HG03520 (cell line): ENCODE data around the gene SYNE1.
"Not testable (repeated sequence)": the region's sequence is repeated elsewhere in the genome, so short reads cannot be mapped to it uniquely, and the experiment has no call there.

Experiments used
- ATAC-seq: cut with Tn5 transposase; IDR thresholded peaks from one replicate; pipeline ENCODE4 v1.9.1; 2021; ENCODE audit warnings: mild to moderate bottlenecking, moderate library complexity; ENCODE audit not compliant: unreplicated experiment

Gene SYNE1

GRCh38 chr6:152161501-152161900 is 475.7 kb downstream of the SYNE1 start:
- peak; percentile 45 for ATAC-seq

- peak; percentile 94 for ATAC-seq
Observed at GRCh38 chr6:152160346-152160745, 476.8 kb downstream of the SYNE1 start.

- ATAC-seq = no peak
Observed at GRCh38 chr6:152155792-152156191, 481.4 kb downstream of the SYNE1 start.

- ATAC-seq = no peak
Observed at GRCh38 chr6:152154559-152155356, 482.4 kb downstream of the SYNE1 start.

GRCh38 chr6:152151920-152152319 is 485.2 kb downstream of the SYNE1 start:
- ATAC-seq = no peak

DNA sequence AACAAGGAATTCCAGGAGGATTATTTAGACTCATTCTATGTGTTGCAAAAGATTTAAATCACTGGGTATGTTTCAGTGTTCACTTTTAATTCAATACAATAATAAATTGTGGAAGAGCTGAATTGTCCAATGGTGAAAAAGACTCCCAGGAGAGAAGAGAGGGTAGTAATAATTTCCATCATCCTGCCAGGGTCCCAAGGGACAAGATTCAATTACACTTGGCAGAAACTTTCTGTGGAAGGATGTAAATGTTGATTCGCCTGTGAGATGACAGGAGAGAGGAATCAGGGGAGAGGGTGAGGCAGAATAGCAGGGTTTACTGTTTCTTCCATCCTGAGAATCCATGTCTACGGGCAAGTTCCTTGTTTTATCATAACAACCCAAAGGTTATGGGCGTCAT is 487.0 kb downstream of the SYNE1 start:
- no peak for ATAC-seq

- ATAC-seq = no peak
Observed at GRCh38 chr6:152148412-152148811, 488.8 kb downstream of the SYNE1 start.

DNA sequence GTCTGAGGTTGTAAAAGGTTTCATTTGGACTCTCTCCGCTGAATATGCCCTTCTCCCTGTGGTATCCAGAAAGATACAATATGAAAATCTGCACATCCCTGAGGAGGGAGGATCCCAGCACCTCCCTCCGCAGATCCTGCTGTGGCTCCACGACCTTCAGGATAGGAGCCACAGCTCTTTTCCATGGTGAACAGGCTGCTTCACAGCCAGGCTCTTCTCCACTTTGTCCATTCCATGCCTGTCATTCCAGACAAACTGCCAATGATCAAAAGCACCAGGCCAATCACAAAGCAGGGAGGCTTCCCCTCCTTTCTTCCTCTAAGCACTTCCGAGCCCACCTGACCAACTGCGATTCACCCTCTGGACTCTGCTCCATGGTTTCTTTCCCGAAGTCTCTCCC is 489.9 kb downstream of the SYNE1 start:
- ATAC-seq = no peak

DNA sequence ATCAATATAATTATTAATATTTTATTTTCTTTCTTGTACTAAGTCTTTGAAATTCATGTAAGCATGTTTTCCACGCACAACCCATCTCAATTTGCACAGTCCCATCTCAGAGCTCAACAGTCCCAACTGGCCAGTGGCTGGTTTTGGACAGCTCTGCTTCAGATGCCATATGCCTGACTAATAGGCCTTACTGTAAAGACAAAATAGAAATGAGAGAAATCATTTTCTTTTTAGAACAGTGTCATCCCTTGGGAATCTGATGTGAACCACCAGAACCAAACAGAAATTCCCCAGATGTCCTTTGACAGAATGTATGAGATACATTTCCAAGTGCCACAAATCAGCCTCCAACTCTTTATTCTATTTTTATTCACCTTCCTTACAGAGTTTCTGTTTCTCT is 490.8 kb downstream of the SYNE1 start:
- ATAC-seq = no peak

GRCh38 chr6:152143359-152143758 is 493.8 kb downstream of the SYNE1 start:
- no peak for ATAC-seq

DNA sequence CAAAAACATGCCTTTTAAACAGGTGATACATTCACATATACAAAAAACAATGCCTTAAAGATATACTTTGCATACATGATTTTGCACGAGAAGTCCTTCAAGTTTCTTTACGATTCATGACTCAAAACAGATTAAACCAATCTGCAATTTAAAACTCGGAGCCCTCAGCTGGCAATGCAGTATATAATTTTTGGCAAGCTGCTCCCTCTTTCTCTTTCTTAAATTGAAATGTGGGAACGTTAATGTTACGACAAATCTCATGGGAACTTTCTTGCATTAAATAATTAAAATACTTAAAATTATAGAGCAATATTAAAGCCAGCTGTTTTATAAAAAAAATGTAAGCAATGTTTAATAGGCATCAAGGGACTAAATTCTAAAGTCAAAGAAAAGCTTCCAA is 495.1 kb downstream of the SYNE1 start:
- ATAC-seq = no peak

DNA sequence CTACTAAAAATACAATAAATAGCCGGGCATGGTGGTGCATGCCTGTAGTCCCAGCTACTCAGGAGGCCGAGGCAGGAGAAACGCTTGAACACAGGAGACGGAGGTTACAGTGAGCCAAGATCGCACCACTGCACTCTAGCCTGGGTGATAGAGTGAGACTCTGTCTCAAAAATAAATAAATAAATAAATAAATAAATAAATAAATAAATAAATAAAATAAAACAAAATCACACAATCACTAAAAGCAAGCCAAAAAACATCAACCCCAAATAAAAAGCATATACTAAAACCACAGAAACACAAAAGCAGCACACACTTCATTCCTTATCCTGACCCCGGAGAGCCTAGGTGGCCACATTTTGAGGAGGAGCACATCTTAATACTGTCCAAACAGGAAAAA is 498.8 kb downstream of the SYNE1 start:
- ATAC-seq = not testable (repeated sequence)

GRCh38 chr6:152136449-152136825 is 500.7 kb downstream of the SYNE1 start:
- ATAC-seq = no peak

GRCh38 chr6:152135755-152136448 is 501.3 kb downstream of the SYNE1 start:
- ATAC-seq = no peak

DNA sequence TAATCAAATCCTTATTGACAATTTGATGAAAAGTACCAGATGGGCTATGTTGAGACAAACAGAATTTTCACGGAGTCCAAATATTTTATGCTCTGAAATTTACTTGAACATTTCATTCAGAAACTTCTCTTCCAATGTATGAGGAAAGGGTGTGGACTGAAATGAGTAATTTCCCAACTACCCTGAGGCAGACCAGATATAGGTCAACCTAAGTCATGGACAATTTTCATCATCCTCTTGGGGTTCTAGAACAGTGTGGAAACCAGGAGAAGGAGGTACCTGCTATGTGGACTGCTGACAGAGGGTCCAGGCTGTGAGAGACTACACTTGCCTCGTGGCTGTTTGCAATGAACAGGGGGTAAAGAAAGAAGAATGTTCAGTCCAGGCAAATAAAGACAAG is 506.7 kb downstream of the SYNE1 start:
- ATAC-seq = no peak

DNA sequence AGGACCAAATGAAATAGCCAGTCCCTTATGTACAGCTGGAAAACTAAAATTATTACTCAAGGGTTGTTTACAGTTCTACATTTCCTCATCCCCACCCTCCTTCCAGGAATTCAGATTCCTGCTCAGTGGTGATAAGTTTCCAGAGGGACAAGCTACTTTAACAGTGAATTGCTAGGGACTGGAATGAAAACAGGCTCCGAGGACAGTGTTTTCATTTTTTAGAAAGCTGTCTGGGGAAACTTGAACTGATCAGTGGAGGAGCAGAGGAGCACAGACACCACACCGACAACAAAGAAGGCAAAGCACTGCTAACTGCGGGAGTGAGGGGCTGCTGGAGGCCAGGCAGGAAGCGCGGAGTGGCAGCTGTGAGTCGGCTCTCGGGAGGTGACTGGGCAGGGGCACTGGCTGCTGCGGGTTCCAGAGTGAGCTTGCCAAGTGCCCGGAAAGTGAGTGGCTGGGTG is 507.4 kb downstream of the SYNE1 start:
- no peak for ATAC-seq

DNA sequence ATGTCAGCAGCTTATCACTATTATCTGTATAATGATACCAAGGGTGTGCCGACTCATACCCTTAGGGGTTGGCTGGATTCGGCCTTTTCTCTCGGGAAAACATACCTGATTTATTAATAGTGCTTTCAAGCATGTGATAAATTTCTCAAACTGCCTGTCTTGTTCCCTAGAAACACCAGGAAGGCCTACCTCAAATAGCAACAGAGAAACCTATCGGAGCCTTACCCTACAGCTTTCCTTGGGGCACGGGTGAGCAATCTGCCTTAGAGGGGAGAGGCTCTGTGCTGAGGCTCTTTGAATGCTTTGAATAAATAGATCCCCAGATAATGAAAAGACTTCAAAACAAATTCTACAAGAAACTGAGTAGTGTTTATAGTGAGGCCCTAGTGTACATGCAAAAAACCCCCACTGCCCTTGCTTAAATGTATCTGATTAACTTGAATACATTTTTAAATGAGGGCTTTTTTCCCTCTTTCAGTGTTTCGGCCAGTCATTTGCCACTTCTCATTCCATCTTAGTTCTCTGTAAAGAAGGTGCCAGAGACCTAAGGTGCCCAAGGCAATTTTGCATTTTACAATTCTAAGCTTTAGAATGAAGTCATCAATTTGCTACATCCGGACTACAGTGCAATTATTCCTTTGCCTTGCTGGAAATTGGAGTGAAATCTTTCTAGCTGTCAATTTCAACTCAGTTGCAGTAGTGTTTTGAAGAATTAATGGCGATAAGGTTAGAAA is 509.6 kb downstream of the SYNE1 start:
- ATAC-seq = no peak

- peak; percentile 67 for ATAC-seq
Observed at GRCh38 chr6:152124429-152125074, 512.6 kb downstream of the SYNE1 start.

- no peak for ATAC-seq
Observed at GRCh38 chr6:152123076-152123475, 514.1 kb downstream of the SYNE1 start.

DNA sequence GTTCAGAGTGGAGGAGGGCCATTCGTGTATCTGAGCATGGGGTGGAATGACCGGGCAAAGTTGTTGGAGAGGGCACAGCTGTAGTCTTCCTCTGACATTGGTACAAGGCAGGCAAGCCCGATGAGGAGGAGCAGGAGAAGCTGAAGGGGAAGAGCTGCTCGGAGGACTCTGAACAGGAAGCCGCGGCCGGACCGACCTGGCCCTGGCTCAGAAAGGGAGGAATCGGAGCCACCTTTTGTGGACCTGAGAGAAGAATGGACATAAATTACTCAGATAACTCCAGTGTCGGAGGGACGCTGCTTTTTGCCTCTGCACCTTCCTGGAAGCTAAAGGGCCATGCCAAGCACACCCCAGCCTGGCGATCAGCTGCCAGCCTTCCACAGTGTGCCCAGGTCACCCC is 514.7 kb downstream of the SYNE1 start:
- ATAC-seq = no peak

GRCh38 chr6:152121910-152122309 is 515.3 kb downstream of the SYNE1 start:
- no peak for ATAC-seq
